Transverse colon (tissue), 4 donors: ENCODE data around the gene NOP53. TPM values are rescaled to one million over a fixed set of nuclear protein-coding genes. Genes with fewer than 3 reads are reported as not detected.
A peak's percentile ranks its signal among the peaks of the same experiment; 100 is the strongest.
"Not testable (repeated sequence)": the region's sequence is repeated elsewhere in the genome, so short reads cannot be mapped to it uniquely, and the experiment has no call there.

Experiments used
- DNase-seq: peaks from one replicate; pipeline ENCODE4 v3.0.0-alpha.2; 2019
- H3K27ac ChIP-seq, 4 donors: fragments of 200-600 bp; sonication (generic); 2 replicates each; pipeline ENCODE4 v1.5.1; 2016 to 2018; ENCODE audit warnings: inconsistent platforms in 4 of 4
- H3K27me3 ChIP-seq: fragments of 200-600 bp; sonication (generic); 2 replicates; pipeline ENCODE4 v1.5.1; 2017; ENCODE audit warnings: inconsistent platforms
- H3K36me3 ChIP-seq, 4 donors: fragments of 200-600 bp; sonication (generic); 2 replicates each; pipeline ENCODE4 v1.5.1; 2017 to 2019; ENCODE audit warnings: inconsistent platforms in 4 of 4
- H3K4me1 ChIP-seq, 4 donors: fragments of 200-600 bp; sonication (generic); 2 replicates each; pipeline ENCODE4 v1.5.1; 2017 to 2020; ENCODE audit warnings: inconsistent platforms in 4 of 4
- H3K4me3 ChIP-seq, 4 donors: fragments of 200-600 bp; sonication (generic); 1 replicate in 1 of 4; 2 replicates in 3 of 4; pipeline versions ENCODE4 v1.5.1 to v1.6.1; 2017 to 2019; ENCODE audit warnings: inconsistent platforms in 4 of 4
- H3K9me3 ChIP-seq, 2 donors: fragments of 200-600 bp; sonication (generic); 2 replicates each; pipeline ENCODE4 v1.5.1; 2017 to 2019; ENCODE audit warnings: inconsistent platforms in 2 of 2
- EP300 ChIP-seq: sonication (generic); formaldehyde crosslinking; IDR thresholded peaks from one replicate; pipeline ENCODE4 v1.6.1; 2017; ENCODE audit warnings: antibody characterized with exemption, low read depth
- POLR2A ChIP-seq: fragments of 450-650 bp; IDR thresholded peaks from one replicate; pipeline ENCODE4 v1.6.1; 2016; ENCODE audit warnings: antibody characterized with exemption, mild to moderate bottlenecking, moderate library complexity
- POLR2AphosphoS5 ChIP-seq, 3 donors: sonication (generic); formaldehyde crosslinking; IDR thresholded peaks; one replicate each; pipeline ENCODE4 v1.6.1; 2016; ENCODE audit warnings: antibody characterized with exemption in 3 of 3
- WGBS, 2 donors: methylation state at CpG; one replicate each; pipeline ENCODE4 v1.1.5; 2018; ENCODE audit warnings: low coverage in 1 of 2; 5-methylcytosine and 5-hydroxymethylcytosine counted together
- in situ Hi-C, 4 donors: fragments of 200-750 bp; cut with MboI; loops; one replicate each; pipeline versions ENCODE4 v1.15.0 to v1.15.1; 2017; ENCODE audit warnings: low sequenced_read_pairs in 3 of 4, low pct_ligation_motif_present in 1 of 4, low pct_unique_long_range_greater_than_20kb in 1 of 4
- intact Hi-C: fragments of 100-400 bp; cut with DNase I; formaldehyde crosslinking; loops from one replicate; pipeline ENCODE4 v1.15.1; 2023; ENCODE audit warnings: low total_unique reads
- total RNA-seq, 4 donors: library from RNA; depleted of rRNA; stranded (reverse); fragments of >200 nt; gene quantifications; one replicate each; pipeline ENCODE4 v1.1.0, GENCODE V29; 2016
- TF ChIP-seq, protein P1 (sequence below), 5 experiments: fragments of 200-600 bp in 3 of 5; fragments of 450-650 bp in 2 of 5; sonication (generic) in 3 of 5; IDR thresholded peaks; 1 replicate in 2 of 5; 2 replicates in 3 of 5; pipeline ENCODE4 v1.5.1; 2016 to 2017; ENCODE audit warnings: antibody characterized with exemption in 5 of 5, inconsistent platforms in 3 of 5, mild to moderate bottlenecking in 2 of 5, moderate library complexity in 1 of 5

NOP53 gene
- total RNA-seq, 4 donors from 2014 or later: 239 to 490 (median 364) TPM

- H3K27ac ChIP-seq: peak within 1 kb of the TSS; percentile 88 to 95 (median 89)
- no peaks in the 10 kb centered on the region for H3K36me3 ChIP-seq
- peaks cover 28% of the 10 kb centered on the region for H3K27me3 ChIP-seq
- peak within 1 kb of the TSS; percentile 44 to 73 (median 56) for H3K4me3 ChIP-seq
- H3K9me3 ChIP-seq: no peaks in the 10 kb centered on the region
- in situ Hi-C loops (loop anchor here in 3 of 4 donors (25.0 kb wide), 2 partner anchors 401 to 426 kb away; partner anchors contain the start of gene C5AR1 (in 1 of the 3)), intact Hi-C loops (loop anchor here (2.0 kb wide), 1 partner anchor 29 kb away; no protein-coding TSS in a partner anchor)
- peak; percentile 50 for DNase-seq
- WGBS, 2 donors: 11 to 45% methylated on average over 3 to 37 of the region's 52 CpGs
- peaks cover 16 to 39% (median 20%) of the 10 kb centered on the region in 4 donors for H3K4me1 ChIP-seq
- TF ChIP-seq EP300 (no peak), POLR2AphosphoS5 (IDR thresholded peaks at IDR 0.05) (peak; percentile 86 to 95 (median 88)), POLR2A (peak; percentile 59)
- TF ChIP-seq, protein P1, sequence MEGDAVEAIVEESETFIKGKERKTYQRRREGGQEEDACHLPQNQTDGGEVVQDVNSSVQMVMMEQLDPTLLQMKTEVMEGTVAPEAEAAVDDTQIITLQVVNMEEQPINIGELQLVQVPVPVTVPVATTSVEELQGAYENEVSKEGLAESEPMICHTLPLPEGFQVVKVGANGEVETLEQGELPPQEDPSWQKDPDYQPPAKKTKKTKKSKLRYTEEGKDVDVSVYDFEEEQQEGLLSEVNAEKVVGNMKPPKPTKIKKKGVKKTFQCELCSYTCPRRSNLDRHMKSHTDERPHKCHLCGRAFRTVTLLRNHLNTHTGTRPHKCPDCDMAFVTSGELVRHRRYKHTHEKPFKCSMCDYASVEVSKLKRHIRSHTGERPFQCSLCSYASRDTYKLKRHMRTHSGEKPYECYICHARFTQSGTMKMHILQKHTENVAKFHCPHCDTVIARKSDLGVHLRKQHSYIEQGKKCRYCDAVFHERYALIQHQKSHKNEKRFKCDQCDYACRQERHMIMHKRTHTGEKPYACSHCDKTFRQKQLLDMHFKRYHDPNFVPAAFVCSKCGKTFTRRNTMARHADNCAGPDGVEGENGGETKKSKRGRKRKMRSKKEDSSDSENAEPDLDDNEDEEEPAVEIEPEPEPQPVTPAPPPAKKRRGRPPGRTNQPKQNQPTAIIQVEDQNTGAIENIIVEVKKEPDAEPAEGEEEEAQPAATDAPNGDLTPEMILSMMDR (IDR thresholded peaks at IDR 0.05): peak; percentile 80 to 96 (median 90)
Measured at GRCh38 chr19:47713046-47714021, 32.0 kb upstream of the NOP53 start, which contains the start of gene EHD2. Gene EHD2 (plus strand): TSS chr19:47713422. CDS start chr19:47716613, 3,191 bp downstream.

GRCh38 chr19:47714339-47714738, 31.0 kb upstream of the NOP53 start:
- intact Hi-C loops: no loop called here
- DNase-seq: no peak
- 81 to 85% methylated on average over 4 of the region's 4 CpGs for WGBS, 2 donors
- Histone ChIP-seq H3K27me3 (peaks cover 28% of the 10 kb centered on the region), H3K27ac (peak overlapping the region; percentile 88 to 95 (median 89)), H3K4me1 (peaks cover 18 to 47% (median 25%) of the 10 kb centered on the region in 4 donors), H3K36me3 (no peaks in the 10 kb centered on the region), H3K4me3 (peak overlapping the region in 3 of 4 donors; percentile 44 to 60 (median 51)), H3K9me3 (no peaks in the 10 kb centered on the region)
- TF ChIP-seq POLR2AphosphoS5 (IDR thresholded peaks at IDR 0.05): no peak
- TF ChIP-seq, protein P1 (IDR thresholded peaks at IDR 0.05): no peak
- in situ Hi-C loops: loop anchor here in 3 of 4 donors (25.0 kb wide), 2 partner anchors 402 to 427 kb away; partner anchors contain the start of gene C5AR1 (in 1 of the 3)

- intact Hi-C loops, H3K9me3 ChIP-seq, DNase-seq, H3K36me3 ChIP-seq: not testable (repeated sequence)
- H3K4me3 ChIP-seq: peak overlapping the region in 2 of 4 donors; percentile 44 to 60
- peak overlapping the region; percentile 88 to 95 (median 89) for H3K27ac ChIP-seq
- H3K27me3 ChIP-seq: peaks cover 28% of the 10 kb centered on the region
- in situ Hi-C loops: loop anchor here in 3 of 4 donors (25.0 kb wide), 2 partner anchors 403 to 428 kb away; partner anchors contain the start of gene C5AR1 (in 1 of the 3)
- peaks cover 18 to 51% (median 27%) of the 10 kb centered on the region in 4 donors for H3K4me1 ChIP-seq
Measured at GRCh38 chr19:47714855-47715254, 30.5 kb upstream of the NOP53 start.

- in situ Hi-C loops: loop anchor here in 3 of 4 donors (25.0 kb wide), 2 partner anchors 404 to 429 kb away; partner anchors contain the start of gene C5AR1 (in 1 of the 3)
- Histone ChIP-seq H3K27ac (peak overlapping the region; percentile 85 to 94 (median 89)), H3K27me3 (peaks cover 27% of the 10 kb centered on the region), H3K4me3 (no peak overlapping the region), H3K9me3 (no peaks in the 10 kb centered on the region), H3K36me3 (no peaks in the 10 kb centered on the region), H3K4me1 (peaks cover 22 to 51% (median 31%) of the 10 kb centered on the region in 4 donors)
- no peak for DNase-seq
- intact Hi-C loops: no loop called here
- no peak for TF ChIP-seq EP300
- no peak for TF ChIP-seq POLR2A
- TF ChIP-seq POLR2AphosphoS5 (IDR thresholded peaks at IDR 0.05): no peak
- TF ChIP-seq, protein P1 (IDR thresholded peaks at IDR 0.05): no peak
- 63 to 71% methylated on average over 3 to 20 of the region's 32 CpGs for WGBS, 2 donors
Measured at GRCh38 chr19:47716270-47716937, 28.9 kb upstream of the NOP53 start.

DNA sequence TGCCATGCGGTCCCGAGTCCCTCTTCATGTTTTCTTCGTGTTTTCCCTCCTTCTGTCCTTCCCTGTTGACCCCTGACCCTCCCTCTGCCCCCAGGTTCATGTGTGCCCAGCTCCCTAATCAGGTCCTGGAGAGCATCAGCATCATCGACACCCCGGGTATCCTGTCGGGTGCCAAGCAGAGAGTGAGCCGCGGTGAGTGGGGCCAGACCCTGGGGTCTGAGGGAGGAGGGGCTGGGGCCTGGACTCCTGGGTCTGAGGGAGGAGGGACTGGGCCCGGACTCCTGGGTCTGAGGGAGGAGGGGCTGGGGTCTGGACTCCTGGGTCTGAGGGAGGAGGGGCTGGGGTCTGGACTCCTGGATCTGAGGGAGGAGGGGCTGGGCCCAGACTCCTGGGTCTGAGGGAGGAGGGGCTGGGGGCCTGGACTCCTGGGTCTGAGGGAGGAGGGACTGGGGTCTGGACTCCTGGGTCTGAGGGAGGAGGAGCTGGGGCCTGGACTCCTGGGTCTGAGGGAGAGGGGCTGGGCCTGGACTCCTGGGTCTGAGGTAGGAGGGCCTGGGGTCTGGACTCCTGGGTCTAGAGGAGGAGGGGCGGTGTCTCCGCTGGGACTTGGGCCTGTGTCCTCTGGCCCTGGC, 26.8 kb upstream of the NOP53 start:
- peak overlapping the region; percentile 85 to 94 (median 89) for H3K27ac ChIP-seq
- WGBS, 2 donors: 63 to 71% methylated on average over 3 to 11 of the region's 11 CpGs
- H3K4me1 ChIP-seq: peaks cover 27 to 62% (median 38%) of the 10 kb centered on the region in 4 donors
- DNase-seq, intact Hi-C loops, H3K36me3 ChIP-seq, H3K9me3 ChIP-seq: not testable (repeated sequence)
- H3K4me3 ChIP-seq: peak overlapping the region in 1 of 4 donors; percentile 11
- peaks cover 14% of the 10 kb centered on the region for H3K27me3 ChIP-seq
- in situ Hi-C loops: loop anchor here in 3 of 4 donors (25.0 kb wide), 2 partner anchors 406 to 431 kb away; partner anchors contain the start of gene C5AR1 (in 1 of the 3)
